Glutamatergic neuron (in vitro differentiated cells): ENCODE results near the gene AMBN. TPM values are rescaled to one million over a fixed set of nuclear protein-coding genes. Genes with fewer than 3 reads are reported as not detected.

Source experiments
- DNase-seq: peaks from one replicate; pipeline ENCODE4 v3.0.0; 2022
- H3K27ac Mint-ChIP-seq: one replicate; pipeline ENCODE4 v1.8.0; 2020; ENCODE audit warnings: mild to moderate bottlenecking, mixed read lengths, inconsistent platforms; ENCODE audit not compliant: unreplicated experiment
- H3K27me3 Mint-ChIP-seq: one replicate; pipeline ENCODE4 v1.8.0; 2020; ENCODE audit warnings: mild to moderate bottlenecking, moderate library complexity, mixed read lengths, inconsistent platforms; ENCODE audit not compliant: unreplicated experiment
- H3K36me3 Mint-ChIP-seq: one replicate; pipeline ENCODE4 v1.8.0; 2020; ENCODE audit warnings: mild to moderate bottlenecking, mixed read lengths, inconsistent platforms; ENCODE audit not compliant: unreplicated experiment
- H3K4me1 Mint-ChIP-seq: one replicate; pipeline ENCODE4 v1.8.0; 2020; ENCODE audit warnings: mild to moderate bottlenecking, low read depth, mixed read lengths, inconsistent platforms; ENCODE audit not compliant: unreplicated experiment
- H3K4me3 Mint-ChIP-seq: one replicate; pipeline ENCODE4 v1.8.0; 2020; ENCODE audit warnings: mild to moderate bottlenecking, mixed read lengths, inconsistent platforms; ENCODE audit not compliant: unreplicated experiment
- H3K9me3 Mint-ChIP-seq: one replicate; pipeline ENCODE4 v1.8.0; 2020; ENCODE audit warnings: mild to moderate bottlenecking, moderate library complexity, mixed read lengths, inconsistent platforms; ENCODE audit not compliant: unreplicated experiment
- CTCF ChIP-seq: fragments of 200-600 bp; sonication (generic); IDR thresholded peaks from one replicate; pipeline ENCODE4 v1.5.0; 2021; ENCODE audit not compliant: partially characterized antibody, unreplicated experiment
- total RNA-seq: library from RNA; stranded (reverse); fragmentation: NEBNext Ultra II Directional; extraction: Animal tissue kit (Norgen Biotek cat#: 25700); gene quantifications from one replicate; pipeline ENCODE4 v1.2.1, GENCODE V29; 2021; ENCODE audit not compliant: unreplicated experiment

The AMBN gene
- total RNA-seq, 1 donor from 2014 or later = not detected

- no peaks in the 10 kb centered on the region for H3K36me3 Mint-ChIP-seq
- H3K27me3 Mint-ChIP-seq = no peaks in the 10 kb centered on the region
- H3K9me3 Mint-ChIP-seq = no peaks in the 10 kb centered on the region
- no peak within 1 kb of the TSS for H3K27ac Mint-ChIP-seq
- H3K4me3 Mint-ChIP-seq = no peak within 1 kb of the TSS
- no peaks in the 10 kb centered on the region for H3K4me1 Mint-ChIP-seq
- DNase-seq = no peak
- no peak for TF ChIP-seq CTCF
Observed at GRCh38 chr4:70628444-70628843, 36.4 kb downstream of the AMBN start, which contains the start of gene ENAM. TSS of gene ENAM (plus strand) at chr4:70628744. CDS start at chr4:70629501, 757 bp downstream.

- no peak for TF ChIP-seq CTCF
- H3K4me3 Mint-ChIP-seq = no peak overlapping the region
- no peak overlapping the region for H3K27ac Mint-ChIP-seq
- H3K36me3 Mint-ChIP-seq = no peaks in the 10 kb centered on the region
- no peaks in the 10 kb centered on the region for H3K4me1 Mint-ChIP-seq
- no peaks in the 10 kb centered on the region for H3K9me3 Mint-ChIP-seq
- no peaks in the 10 kb centered on the region for H3K27me3 Mint-ChIP-seq
- no peak for DNase-seq
Observed at GRCh38 chr4:70629469-70630090, 37.5 kb downstream of the AMBN start.

GRCh38 chr4:70630162-70630561, 38.1 kb downstream of the AMBN start:
- no peaks in the 10 kb centered on the region for H3K36me3 Mint-ChIP-seq
- DNase-seq = no peak

GRCh38 chr4:70632028-70632427, 40.0 kb downstream of the AMBN start:
- H3K36me3 Mint-ChIP-seq = no peaks in the 10 kb centered on the region
- DNase-seq = no peak
- TF ChIP-seq CTCF = no peak
- no peaks in the 10 kb centered on the region for H3K9me3 Mint-ChIP-seq
- H3K4me1 Mint-ChIP-seq = no peaks in the 10 kb centered on the region
- H3K27me3 Mint-ChIP-seq = no peaks in the 10 kb centered on the region
- H3K27ac Mint-ChIP-seq = no peak overlapping the region
- no peak overlapping the region for H3K4me3 Mint-ChIP-seq

More at GRCh38 chr4:70630162-70630561, 38.1 kb downstream of the AMBN start:
- no peaks in the 10 kb centered on the region for H3K27me3 Mint-ChIP-seq
- no peaks in the 10 kb centered on the region for H3K9me3 Mint-ChIP-seq
- H3K27ac Mint-ChIP-seq = no peak overlapping the region
- H3K4me3 Mint-ChIP-seq = no peak overlapping the region
- H3K4me1 Mint-ChIP-seq = no peaks in the 10 kb centered on the region
- TF ChIP-seq CTCF = no peak

- DNase-seq = no peak
- H3K27me3 Mint-ChIP-seq = no peaks in the 10 kb centered on the region
- no peak overlapping the region for H3K27ac Mint-ChIP-seq
- peaks cover 3% of the 10 kb centered on the region for H3K4me1 Mint-ChIP-seq
- TF ChIP-seq CTCF = no peak
- no peaks in the 10 kb centered on the region for H3K36me3 Mint-ChIP-seq
- H3K4me3 Mint-ChIP-seq = no peak overlapping the region
- H3K9me3 Mint-ChIP-seq = no peaks in the 10 kb centered on the region
Observed at GRCh38 chr4:70634482-70634881, 42.4 kb downstream of the AMBN start.
